HEK293 (cell line): Measurements from ENCODE around the gene TMC5.
A peak's percentile ranks its signal among the peaks of the same experiment; 100 is the strongest.

ENCODE experiments used
- CTCF ChIA-PET: fragments of 350-600 bp; formaldehyde crosslinking; extraction: SDS; loops from one replicate; lab custom pipeline; 2021; ENCODE audit warnings: antibody characterized with exemption; lab: Yijun Ruan, JAX
- POLR2A ChIA-PET: fragments of 300-600 bp; formaldehyde crosslinking; extraction: SDS; loops from one replicate; lab custom pipeline; 2020; ENCODE audit warnings: antibody characterized with exemption, inconsistent platforms; lab: Yijun Ruan, JAX
- H3K27ac ChIP-seq: fragments of 200-500 bp; sonication (Bioruptor generic); 2 replicates; pipeline ENCODE4 v1.5.1; 2014; ENCODE audit warnings: low read depth, low read length, control low read depth, inconsistent platforms; ENCODE audit errors: extremely low read depth
- H3K36me3 ChIP-seq, 2 experiments: fragments of 200-500 bp in 1 of 2; sonication (Bioruptor generic) in 1 of 2; 1 replicate in 1 of 2; 2 replicates in 1 of 2; pipeline ENCODE4 v1.5.1; 2014 to 2017; ENCODE audit warnings: inconsistent platforms in 2 of 2, low read length in 2 of 2; ENCODE audit not compliant: control insufficient read depth in 2 of 2, insufficient read depth in 1 of 2
- H3K4me1 ChIP-seq: fragments of 200-500 bp; sonication (Bioruptor generic); 2 replicates; pipeline ENCODE4 v1.5.1; 2014; ENCODE audit warnings: mild to moderate bottlenecking, low read length, inconsistent platforms; ENCODE audit not compliant: control insufficient read depth, insufficient read depth
- H3K4me3 ChIP-seq: 2 replicates; pipeline ENCODE4 v1.5.1; 2011; ENCODE audit warnings: low read depth, mild to moderate bottlenecking, control low read depth, low read length, moderate library complexity
- H3K9me3 ChIP-seq: fragments of 200-500 bp; sonication (Bioruptor generic); 2 replicates; pipeline ENCODE4 v1.5.1; 2014; ENCODE audit warnings: low read depth, low read length, inconsistent platforms; ENCODE audit not compliant: control insufficient read depth, insufficient read depth
- OSR2 ChIP-seq: fragments of 450-650 bp; formaldehyde crosslinking; IDR thresholded peaks from 2 replicates; pipeline ENCODE4 v1.5.1; 2016; ENCODE audit warnings: missing biosample characterization, missing genetic modification characterization
- PRDM1 ChIP-seq: fragments of 450-650 bp; formaldehyde crosslinking; IDR thresholded peaks from 2 replicates; pipeline ENCODE4; 2016; ENCODE audit warnings: missing biosample characterization, missing genetic modification characterization
- SP3 ChIP-seq: fragments of 450-650 bp; formaldehyde crosslinking; IDR thresholded peaks from 2 replicates; pipeline ENCODE4 v1.5.1; 2016; ENCODE audit warnings: missing biosample characterization, missing genetic modification characterization
- ZNF169 ChIP-seq: fragments of 450-650 bp; formaldehyde crosslinking; IDR thresholded peaks from 2 replicates; pipeline ENCODE4 v1.5.1; 2016; ENCODE audit warnings: missing biosample characterization, missing genetic modification characterization
- ZNF174 ChIP-seq: fragments of 450-650 bp; formaldehyde crosslinking; IDR thresholded peaks from 2 replicates; pipeline ENCODE4 v1.5.0; 2017; ENCODE audit warnings: missing biosample characterization, mild to moderate bottlenecking, missing genetic modification characterization
- ZNF2 ChIP-seq: fragments of 450-650 bp; formaldehyde crosslinking; IDR thresholded peaks from 2 replicates; pipeline ENCODE4 v1.5.1; 2016; ENCODE audit warnings: missing biosample characterization, missing genetic modification characterization
- ZNF292 ChIP-seq: fragments of 450-650 bp; formaldehyde crosslinking; IDR thresholded peaks from 2 replicates; pipeline ENCODE4 v1.5.1; 2016; ENCODE audit warnings: low read depth, missing biosample characterization, missing genetic modification characterization, borderline replicate concordance
- ZNF548 ChIP-seq: fragments of 450-650 bp; formaldehyde crosslinking; IDR thresholded peaks from 2 replicates; pipeline ENCODE4 v1.5.1; 2016; ENCODE audit warnings: missing biosample characterization, missing genetic modification characterization
- ZNF558 ChIP-seq: fragments of 450-650 bp; formaldehyde crosslinking; IDR thresholded peaks from 2 replicates; pipeline ENCODE4 v1.5.1; 2016; ENCODE audit warnings: missing biosample characterization, missing genetic modification characterization
- ZNF600 ChIP-seq: fragments of 450-650 bp; formaldehyde crosslinking; IDR thresholded peaks from 2 replicates; pipeline ENCODE4 v1.5.1; 2016; ENCODE audit warnings: missing biosample characterization, missing genetic modification characterization
- ZNF654 ChIP-seq: fragments of 450-650 bp; formaldehyde crosslinking; IDR thresholded peaks from 2 replicates; pipeline ENCODE4 v1.5.1; 2016; ENCODE audit warnings: low read depth, missing biosample characterization, missing genetic modification characterization
- ZNF670 ChIP-seq: fragments of 450-650 bp; formaldehyde crosslinking; IDR thresholded peaks from 2 replicates; pipeline ENCODE4 v1.5.1; 2016; ENCODE audit warnings: missing biosample characterization, missing genetic modification characterization, low read depth
- ZNF707 ChIP-seq: fragments of 450-650 bp; formaldehyde crosslinking; IDR thresholded peaks from 2 replicates; pipeline ENCODE4 v1.5.1; 2016; ENCODE audit warnings: missing biosample characterization, missing genetic modification characterization
- ZNF747 ChIP-seq: fragments of 450-650 bp; formaldehyde crosslinking; IDR thresholded peaks from 2 replicates; pipeline ENCODE4 v1.5.1; 2016; ENCODE audit warnings: missing biosample characterization, missing genetic modification characterization
- ZNF792 ChIP-seq: fragments of 450-650 bp; formaldehyde crosslinking; IDR thresholded peaks from 2 replicates; pipeline ENCODE4 v1.5.1; 2016; ENCODE audit warnings: missing biosample characterization, missing genetic modification characterization
- ZSCAN30 ChIP-seq: fragments of 450-650 bp; IDR thresholded peaks from 2 replicates; pipeline ENCODE4 v1.5.1; 2018; ENCODE audit warnings: missing biosample characterization, mild to moderate bottlenecking, missing genetic modification characterization, moderate library complexity
- TF ChIP-seq, protein P1 (sequence below): fragments of 450-650 bp; formaldehyde crosslinking; IDR thresholded peaks from 2 replicates; pipeline ENCODE4 v1.5.1; 2016; ENCODE audit warnings: missing biosample characterization, missing genetic modification characterization, low read depth
- TF ChIP-seq, protein P2 (sequence below): fragments of 450-650 bp; formaldehyde crosslinking; IDR thresholded peaks from 2 replicates; pipeline ENCODE4 v1.5.1; 2016; ENCODE audit warnings: missing biosample characterization, missing genetic modification characterization, borderline replicate concordance
- TF ChIP-seq, protein P3 (sequence below): fragments of 450-650 bp; formaldehyde crosslinking; IDR thresholded peaks from 2 replicates; pipeline ENCODE4 v1.5.1; 2017; ENCODE audit warnings: missing biosample characterization, missing genetic modification characterization
- TF ChIP-seq, protein P4 (sequence below): fragments of 450-650 bp; formaldehyde crosslinking; conservative IDR thresholded peaks from 2 replicates; pipeline ENCODE4 v1.5.1; 2016; ENCODE audit warnings: low read depth, missing biosample characterization, missing genetic modification characterization
- TF ChIP-seq, protein P5 (sequence below): sonication (generic); formaldehyde crosslinking; IDR thresholded peaks from 2 replicates; pipeline ENCODE4 v1.8.1; 2022; ENCODE audit warnings: mild to moderate bottlenecking, moderate library complexity, missing genetic modification reagents

The TMC5 gene

DNA sequence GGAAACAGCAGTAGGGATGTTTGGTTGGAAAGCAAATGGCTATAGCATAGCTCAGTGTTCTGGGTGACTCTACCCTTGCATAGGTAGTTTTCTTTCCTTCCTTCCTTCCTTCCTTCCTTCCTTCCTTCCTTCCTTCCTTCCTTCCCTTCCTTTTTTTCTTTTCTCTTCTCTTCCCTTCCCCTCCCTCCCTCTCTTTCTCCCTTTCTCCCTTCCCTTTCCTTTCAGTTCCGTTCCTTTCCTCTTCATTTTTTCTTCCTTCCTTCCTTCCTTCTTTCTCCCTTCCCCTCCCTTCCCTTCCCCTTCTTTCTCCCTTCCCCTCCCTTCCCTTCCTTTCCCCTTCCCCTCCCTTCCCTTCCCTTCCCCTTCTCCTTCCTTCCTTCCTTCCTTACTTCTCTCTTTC lies 72.9 kb downstream of the TMC5 start (continued):
- TF ChIP-seq, protein P1, sequence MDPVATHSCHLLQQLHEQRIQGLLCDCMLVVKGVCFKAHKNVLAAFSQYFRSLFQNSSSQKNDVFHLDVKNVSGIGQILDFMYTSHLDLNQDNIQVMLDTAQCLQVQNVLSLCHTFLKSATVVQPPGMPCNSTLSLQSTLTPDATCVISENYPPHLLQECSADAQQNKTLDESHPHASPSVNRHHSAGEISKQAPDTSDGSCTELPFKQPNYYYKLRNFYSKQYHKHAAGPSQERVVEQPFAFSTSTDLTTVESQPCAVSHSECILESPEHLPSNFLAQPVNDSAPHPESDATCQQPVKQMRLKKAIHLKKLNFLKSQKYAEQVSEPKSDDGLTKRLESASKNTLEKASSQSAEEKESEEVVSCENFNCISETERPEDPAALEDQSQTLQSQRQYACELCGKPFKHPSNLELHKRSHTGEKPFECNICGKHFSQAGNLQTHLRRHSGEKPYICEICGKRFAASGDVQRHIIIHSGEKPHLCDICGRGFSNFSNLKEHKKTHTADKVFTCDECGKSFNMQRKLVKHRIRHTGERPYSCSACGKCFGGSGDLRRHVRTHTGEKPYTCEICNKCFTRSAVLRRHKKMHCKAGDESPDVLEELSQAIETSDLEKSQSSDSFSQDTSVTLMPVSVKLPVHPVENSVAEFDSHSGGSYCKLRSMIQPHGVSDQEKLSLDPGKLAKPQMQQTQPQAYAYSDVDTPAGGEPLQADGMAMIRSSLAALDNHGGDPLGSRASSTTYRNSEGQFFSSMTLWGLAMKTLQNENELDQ (tag by site-specific recombination) = no peak
- TF ChIP-seq PRDM1 (tag by site-specific recombination) (peak; percentile 73), ZSCAN30 (tag by site-specific recombination) (no peak), ZNF792 (tag by site-specific recombination) (no peak), ZNF2 (no peak), OSR2 (tag by site-specific recombination) (no peak), ZNF670 (tag by site-specific recombination) (no peak), SP3 (no peak)

DNA sequence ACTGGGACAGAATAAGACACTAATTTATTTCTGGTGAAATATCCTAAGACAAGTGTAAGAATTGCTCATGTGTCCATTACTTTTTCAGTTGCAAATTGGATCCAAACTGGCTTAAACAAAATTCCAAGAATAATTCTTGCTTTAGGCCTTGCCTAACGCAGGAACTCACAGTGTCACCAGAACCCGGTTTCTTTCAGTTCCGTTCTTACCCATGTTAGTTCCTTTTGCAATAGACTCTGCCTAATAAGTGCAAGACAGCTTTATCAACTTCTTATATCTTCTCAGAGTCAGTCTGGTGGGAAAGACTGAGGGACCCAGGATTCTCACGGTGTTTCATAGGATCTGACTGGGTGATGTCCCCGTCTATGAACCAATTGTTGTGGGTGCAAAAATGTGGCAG lies 79.5 kb downstream of the TMC5 start:
- Histone ChIP-seq H3K9me3 (no peaks in the 10 kb centered on the region), H3K27ac (no peak overlapping the region), H3K4me1 (no peaks in the 10 kb centered on the region), H3K36me3 (peaks cover 10 to 35% of the 10 kb centered on the region in 2 experiments; a peak in 2 of 3 replicates), H3K4me3 (no peak overlapping the region)
- ChIA-PET CTCF (no interaction called here), POLR2A (no interaction called here)
- TF ChIP-seq, protein P2, sequence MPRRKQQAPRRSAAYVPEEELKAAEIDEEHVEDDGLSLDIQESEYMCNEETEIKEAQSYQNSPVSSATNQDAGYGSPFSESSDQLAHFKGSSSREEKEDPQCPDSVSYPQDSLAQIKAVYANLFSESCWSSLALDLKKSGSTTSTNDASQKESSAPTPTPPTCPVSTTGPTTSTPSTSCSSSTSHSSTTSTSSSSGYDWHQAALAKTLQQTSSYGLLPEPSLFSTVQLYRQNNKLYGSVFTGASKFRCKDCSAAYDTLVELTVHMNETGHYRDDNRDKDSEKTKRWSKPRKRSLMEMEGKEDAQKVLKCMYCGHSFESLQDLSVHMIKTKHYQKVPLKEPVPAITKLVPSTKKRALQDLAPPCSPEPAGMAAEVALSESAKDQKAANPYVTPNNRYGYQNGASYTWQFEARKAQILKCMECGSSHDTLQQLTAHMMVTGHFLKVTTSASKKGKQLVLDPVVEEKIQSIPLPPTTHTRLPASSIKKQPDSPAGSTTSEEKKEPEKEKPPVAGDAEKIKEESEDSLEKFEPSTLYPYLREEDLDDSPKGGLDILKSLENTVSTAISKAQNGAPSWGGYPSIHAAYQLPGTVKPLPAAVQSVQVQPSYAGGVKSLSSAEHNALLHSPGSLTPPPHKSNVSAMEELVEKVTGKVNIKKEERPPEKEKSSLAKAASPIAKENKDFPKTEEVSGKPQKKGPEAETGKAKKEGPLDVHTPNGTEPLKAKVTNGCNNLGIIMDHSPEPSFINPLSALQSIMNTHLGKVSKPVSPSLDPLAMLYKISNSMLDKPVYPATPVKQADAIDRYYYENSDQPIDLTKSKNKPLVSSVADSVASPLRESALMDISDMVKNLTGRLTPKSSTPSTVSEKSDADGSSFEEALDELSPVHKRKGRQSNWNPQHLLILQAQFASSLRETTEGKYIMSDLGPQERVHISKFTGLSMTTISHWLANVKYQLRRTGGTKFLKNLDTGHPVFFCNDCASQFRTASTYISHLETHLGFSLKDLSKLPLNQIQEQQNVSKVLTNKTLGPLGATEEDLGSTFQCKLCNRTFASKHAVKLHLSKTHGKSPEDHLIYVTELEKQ (tag by site-specific recombination) = no peak
- TF ChIP-seq ZNF600 = no peak
- no peak for TF ChIP-seq ZNF558
- no peak for TF ChIP-seq ZNF174 (tag by site-specific recombination)
- TF ChIP-seq ZNF747 (tag by site-specific recombination) = no peak
- TF ChIP-seq, protein P3, sequence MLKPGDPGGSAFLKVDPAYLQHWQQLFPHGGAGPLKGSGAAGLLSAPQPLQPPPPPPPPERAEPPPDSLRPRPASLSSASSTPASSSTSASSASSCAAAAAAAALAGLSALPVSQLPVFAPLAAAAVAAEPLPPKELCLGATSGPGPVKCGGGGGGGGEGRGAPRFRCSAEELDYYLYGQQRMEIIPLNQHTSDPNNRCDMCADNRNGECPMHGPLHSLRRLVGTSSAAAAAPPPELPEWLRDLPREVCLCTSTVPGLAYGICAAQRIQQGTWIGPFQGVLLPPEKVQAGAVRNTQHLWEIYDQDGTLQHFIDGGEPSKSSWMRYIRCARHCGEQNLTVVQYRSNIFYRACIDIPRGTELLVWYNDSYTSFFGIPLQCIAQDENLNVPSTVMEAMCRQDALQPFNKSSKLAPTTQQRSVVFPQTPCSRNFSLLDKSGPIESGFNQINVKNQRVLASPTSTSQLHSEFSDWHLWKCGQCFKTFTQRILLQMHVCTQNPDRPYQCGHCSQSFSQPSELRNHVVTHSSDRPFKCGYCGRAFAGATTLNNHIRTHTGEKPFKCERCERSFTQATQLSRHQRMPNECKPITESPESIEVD = no peak
- no peak for TF ChIP-seq ZNF169

DNA sequence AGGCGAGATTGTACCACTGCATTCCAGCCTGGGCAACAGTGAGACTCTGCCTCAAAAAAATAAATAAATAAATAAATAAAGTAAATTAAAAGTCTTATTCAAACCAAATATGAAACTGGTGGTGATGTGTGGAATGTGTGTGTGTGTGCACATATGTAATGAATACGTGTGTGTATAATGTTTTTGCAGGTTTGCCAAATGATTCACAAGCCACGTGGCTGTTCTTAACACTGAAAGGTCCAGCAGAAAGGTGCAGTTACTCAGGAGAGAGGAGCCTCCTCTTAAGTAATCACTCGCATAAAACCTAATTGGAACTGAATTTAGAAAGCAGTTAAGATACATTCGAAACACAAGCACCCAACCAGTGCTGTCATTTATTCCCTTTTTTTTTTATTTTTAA lies 81.3 kb downstream of the TMC5 start:
- no peak overlapping the region for H3K27ac ChIP-seq
- H3K4me1 ChIP-seq = no peaks in the 10 kb centered on the region
- POLR2A ChIA-PET = no interaction called here
- no peak for TF ChIP-seq ZNF707 (tag by site-specific recombination)
- TF ChIP-seq ZNF548 (tag by site-specific recombination) = no peak
- TF ChIP-seq ZNF654 (tag by site-specific recombination) = no peak
- TF ChIP-seq, protein P4, sequence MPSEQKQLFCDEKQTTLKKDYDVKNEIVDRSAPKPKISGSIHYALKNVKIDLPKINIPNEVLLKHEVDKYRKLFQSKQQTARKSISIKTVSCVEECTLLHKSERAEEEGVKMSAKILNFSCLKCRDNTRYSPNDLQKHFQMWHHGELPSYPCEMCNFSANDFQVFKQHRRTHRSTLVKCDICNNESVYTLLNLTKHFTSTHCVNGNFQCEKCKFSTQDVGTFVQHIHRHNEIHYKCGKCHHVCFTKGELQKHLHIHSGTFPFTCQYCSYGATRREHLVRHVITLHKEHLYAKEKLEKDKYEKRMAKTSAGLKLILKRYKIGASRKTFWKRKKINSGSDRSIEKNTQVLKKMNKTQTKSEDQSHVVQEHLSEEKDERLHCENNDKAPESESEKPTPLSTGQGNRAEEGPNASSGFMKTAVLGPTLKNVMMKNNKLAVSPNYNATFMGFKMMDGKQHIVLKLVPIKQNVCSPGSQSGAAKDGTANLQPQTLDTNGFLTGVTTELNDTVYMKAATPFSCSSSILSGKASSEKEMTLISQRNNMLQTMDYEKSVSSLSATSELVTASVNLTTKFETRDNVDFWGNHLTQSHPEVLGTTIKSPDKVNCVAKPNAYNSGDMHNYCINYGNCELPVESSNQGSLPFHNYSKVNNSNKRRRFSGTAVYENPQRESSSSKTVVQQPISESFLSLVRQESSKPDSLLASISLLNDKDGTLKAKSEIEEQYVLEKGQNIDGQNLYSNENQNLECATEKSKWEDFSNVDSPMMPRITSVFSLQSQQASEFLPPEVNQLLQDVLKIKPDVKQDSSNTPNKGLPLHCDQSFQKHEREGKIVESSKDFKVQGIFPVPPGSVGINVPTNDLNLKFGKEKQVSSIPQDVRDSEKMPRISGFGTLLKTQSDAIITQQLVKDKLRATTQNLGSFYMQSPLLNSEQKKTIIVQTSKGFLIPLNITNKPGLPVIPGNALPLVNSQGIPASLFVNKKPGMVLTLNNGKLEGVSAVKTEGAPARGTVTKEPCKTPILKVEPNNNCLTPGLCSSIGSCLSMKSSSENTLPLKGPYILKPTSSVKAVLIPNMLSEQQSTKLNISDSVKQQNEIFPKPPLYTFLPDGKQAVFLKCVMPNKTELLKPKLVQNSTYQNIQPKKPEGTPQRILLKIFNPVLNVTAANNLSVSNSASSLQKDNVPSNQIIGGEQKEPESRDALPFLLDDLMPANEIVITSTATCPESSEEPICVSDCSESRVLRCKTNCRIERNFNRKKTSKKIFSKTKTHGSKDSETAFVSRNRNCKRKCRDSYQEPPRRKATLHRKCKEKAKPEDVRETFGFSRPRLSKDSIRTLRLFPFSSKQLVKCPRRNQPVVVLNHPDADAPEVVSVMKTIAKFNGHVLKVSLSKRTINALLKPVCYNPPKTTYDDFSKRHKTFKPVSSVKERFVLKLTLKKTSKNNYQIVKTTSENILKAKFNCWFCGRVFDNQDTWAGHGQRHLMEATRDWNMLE (tag by site-specific recombination) = no peak
- TF ChIP-seq, protein P5, sequence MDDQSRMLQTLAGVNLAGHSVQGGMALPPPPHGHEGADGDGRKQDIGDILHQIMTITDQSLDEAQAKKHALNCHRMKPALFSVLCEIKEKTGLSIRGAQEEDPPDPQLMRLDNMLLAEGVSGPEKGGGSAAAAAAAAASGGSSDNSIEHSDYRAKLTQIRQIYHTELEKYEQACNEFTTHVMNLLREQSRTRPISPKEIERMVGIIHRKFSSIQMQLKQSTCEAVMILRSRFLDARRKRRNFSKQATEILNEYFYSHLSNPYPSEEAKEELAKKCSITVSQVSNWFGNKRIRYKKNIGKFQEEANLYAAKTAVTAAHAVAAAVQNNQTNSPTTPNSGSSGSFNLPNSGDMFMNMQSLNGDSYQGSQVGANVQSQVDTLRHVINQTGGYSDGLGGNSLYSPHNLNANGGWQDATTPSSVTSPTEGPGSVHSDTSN (CRISPR knock-in tag) = no peak
- TF ChIP-seq ZNF292 (tag by site-specific recombination) = no peak
- no peak overlapping the region for H3K4me3 ChIP-seq
- peaks cover 14 to 53% of the 10 kb centered on the region in 2 experiments; a peak in 2 of 3 replicates for H3K36me3 ChIP-seq
- no peaks in the 10 kb centered on the region for H3K9me3 ChIP-seq
- CTCF ChIA-PET = no interaction called here
